ENCODE data around the gene AZIN2.
"Not testable (repeated sequence)": the region's sequence is repeated elsewhere in the genome, so short reads cannot be mapped to it uniquely, and the experiment has no call there.

DNA sequence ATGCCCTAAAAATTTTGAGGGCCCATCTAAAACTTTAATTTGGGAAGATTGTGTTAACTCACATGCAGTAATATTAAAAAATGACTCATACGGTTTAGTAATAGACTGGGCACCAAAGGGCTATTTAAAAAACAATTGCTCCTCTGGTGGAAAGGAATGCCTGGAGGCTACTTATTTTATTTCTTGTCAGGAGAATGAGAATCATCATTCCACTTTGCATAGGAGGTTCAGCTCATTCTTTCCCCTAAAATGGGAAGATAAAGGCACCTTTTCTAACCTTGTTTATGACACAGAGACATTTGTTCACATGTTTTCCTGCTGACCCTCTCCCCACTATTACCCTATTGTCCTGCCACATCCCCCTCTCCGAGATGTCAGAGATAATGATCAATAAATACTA is 12.8 kb upstream of the AZIN2 start:
- TF ChIP-seq, protein P1, sequence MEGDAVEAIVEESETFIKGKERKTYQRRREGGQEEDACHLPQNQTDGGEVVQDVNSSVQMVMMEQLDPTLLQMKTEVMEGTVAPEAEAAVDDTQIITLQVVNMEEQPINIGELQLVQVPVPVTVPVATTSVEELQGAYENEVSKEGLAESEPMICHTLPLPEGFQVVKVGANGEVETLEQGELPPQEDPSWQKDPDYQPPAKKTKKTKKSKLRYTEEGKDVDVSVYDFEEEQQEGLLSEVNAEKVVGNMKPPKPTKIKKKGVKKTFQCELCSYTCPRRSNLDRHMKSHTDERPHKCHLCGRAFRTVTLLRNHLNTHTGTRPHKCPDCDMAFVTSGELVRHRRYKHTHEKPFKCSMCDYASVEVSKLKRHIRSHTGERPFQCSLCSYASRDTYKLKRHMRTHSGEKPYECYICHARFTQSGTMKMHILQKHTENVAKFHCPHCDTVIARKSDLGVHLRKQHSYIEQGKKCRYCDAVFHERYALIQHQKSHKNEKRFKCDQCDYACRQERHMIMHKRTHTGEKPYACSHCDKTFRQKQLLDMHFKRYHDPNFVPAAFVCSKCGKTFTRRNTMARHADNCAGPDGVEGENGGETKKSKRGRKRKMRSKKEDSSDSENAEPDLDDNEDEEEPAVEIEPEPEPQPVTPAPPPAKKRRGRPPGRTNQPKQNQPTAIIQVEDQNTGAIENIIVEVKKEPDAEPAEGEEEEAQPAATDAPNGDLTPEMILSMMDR (IDR thresholded peaks at IDR 0.05) = not testable (repeated sequence)
- not testable (repeated sequence) for TF ChIP-seq EP300 (IDR thresholded peaks at IDR 0.05; ENCODE audit: low read depth); POLR2AphosphoS5 (IDR thresholded peaks at IDR 0.05)
